Colonic mucosa (tissue), 4 donors: Measurements from ENCODE around the gene CMTM7. TPM values are rescaled to one million over a fixed set of nuclear protein-coding genes. Genes with fewer than 3 reads are reported as not detected.

ENCODE experiments used
- DNase-seq: peaks from one replicate; pipeline ENCODE4 v3.0.0-alpha.2; 2020
- H3K27ac ChIP-seq: fragments of 200-600 bp; one replicate; pipeline ENCODE4 v1.8.0; 2021
- H3K27me3 ChIP-seq: fragments of 200-600 bp; one replicate; pipeline ENCODE4 v1.8.0; 2021
- H3K36me3 ChIP-seq: fragments of 200-600 bp; one replicate; pipeline ENCODE4 v1.8.0; 2021
- H3K4me1 ChIP-seq: fragments of 200-600 bp; one replicate; pipeline ENCODE4 v1.8.0; 2021; ENCODE audit warnings: mild to moderate bottlenecking
- H3K4me3 ChIP-seq: fragments of 200-600 bp; one replicate; pipeline ENCODE4 v1.8.0; 2021
- H3K9ac ChIP-seq, 2 donors: one replicate each; pipeline ENCODE4 v1.7.0; 2013; ENCODE audit warnings: control low read depth in 2 of 2, low read depth in 2 of 2, low read length in 2 of 2
- H3K9me3 ChIP-seq: fragments of 200-600 bp; one replicate; pipeline ENCODE4 v1.8.0; 2021
- intact Hi-C: fragments of 100-400 bp; cut with DNase I; formaldehyde crosslinking; loops from one replicate; pipeline ENCODE4 v1.14.1; 2022
- total RNA-seq, 2 donors: library from RNA; stranded (reverse); fragmentation: NEBNext Ultra II Directional in 1 of 2; extraction: Animal tissue kit (Norgen Biotek cat#: 25700) in 1 of 2; gene quantifications; one replicate each; pipeline ENCODE4 v1.2.1, GENCODE V29; 2021
- TF ChIP-seq, protein P1 (sequence below): fragments of 200-600 bp; IDR thresholded peaks from one replicate; pipeline ENCODE4 v1.8.0; 2022; ENCODE audit warnings: antibody characterized with exemption, mild to moderate bottlenecking
- donor health status: healthy.
- donor health status: DM: no; HTN: no; CAD: no.
- donor health status: DM: no; HTN: no; CAD: no.

The CMTM7 gene
- total RNA-seq, 2 donors from 2014 or later = 5.8 to 5.9 TPM

DNA sequence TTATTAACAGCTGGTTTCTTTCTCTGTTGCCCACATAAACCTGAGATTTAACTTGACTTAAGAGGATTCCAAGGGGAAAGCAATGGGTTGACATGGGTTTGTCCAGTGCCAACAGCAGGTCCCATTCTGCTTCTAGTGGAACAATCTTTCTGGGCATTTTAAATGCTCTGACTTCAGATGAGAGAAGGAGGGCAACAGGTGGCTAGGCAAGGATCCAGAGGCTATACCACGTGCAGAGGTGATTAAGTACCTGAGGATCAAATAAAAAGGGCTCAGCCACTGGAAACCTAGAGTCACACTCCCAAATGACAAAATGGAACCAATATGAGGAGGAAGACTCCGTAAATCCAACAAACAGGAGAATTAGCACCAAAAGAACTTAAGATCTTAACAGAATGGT lies 82.5 kb downstream of the CMTM7 start:
- Histone ChIP-seq H3K9ac (no peak overlapping the region), H3K36me3 (no peaks in the 10 kb centered on the region), H3K4me3 (no peak overlapping the region), H3K27ac (no peak overlapping the region), H3K9me3 (no peaks in the 10 kb centered on the region), H3K27me3 (no peaks in the 10 kb centered on the region), H3K4me1 (no peaks in the 10 kb centered on the region)
- DNase-seq = no peak
- TF ChIP-seq, protein P1, sequence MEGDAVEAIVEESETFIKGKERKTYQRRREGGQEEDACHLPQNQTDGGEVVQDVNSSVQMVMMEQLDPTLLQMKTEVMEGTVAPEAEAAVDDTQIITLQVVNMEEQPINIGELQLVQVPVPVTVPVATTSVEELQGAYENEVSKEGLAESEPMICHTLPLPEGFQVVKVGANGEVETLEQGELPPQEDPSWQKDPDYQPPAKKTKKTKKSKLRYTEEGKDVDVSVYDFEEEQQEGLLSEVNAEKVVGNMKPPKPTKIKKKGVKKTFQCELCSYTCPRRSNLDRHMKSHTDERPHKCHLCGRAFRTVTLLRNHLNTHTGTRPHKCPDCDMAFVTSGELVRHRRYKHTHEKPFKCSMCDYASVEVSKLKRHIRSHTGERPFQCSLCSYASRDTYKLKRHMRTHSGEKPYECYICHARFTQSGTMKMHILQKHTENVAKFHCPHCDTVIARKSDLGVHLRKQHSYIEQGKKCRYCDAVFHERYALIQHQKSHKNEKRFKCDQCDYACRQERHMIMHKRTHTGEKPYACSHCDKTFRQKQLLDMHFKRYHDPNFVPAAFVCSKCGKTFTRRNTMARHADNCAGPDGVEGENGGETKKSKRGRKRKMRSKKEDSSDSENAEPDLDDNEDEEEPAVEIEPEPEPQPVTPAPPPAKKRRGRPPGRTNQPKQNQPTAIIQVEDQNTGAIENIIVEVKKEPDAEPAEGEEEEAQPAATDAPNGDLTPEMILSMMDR = no peak
- intact Hi-C loops = no loop called here

DNA sequence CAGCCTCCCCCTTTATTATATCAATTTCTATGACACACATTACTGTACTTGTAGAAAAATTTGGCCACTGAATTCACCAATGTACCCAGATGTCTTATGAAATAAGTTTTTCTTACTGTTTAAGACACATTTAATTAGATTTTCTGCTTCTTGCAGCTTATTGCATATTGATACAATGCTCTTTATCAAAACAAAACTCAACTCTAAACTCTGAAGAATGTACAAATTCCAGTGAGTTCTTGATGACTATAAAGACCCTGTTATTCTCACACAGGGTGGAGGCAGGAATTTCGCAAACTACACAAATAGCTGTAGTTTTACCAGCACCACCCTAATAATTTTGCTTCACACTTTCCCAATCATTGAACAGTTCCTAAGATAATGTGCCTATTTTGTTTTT lies 89.0 kb downstream of the CMTM7 start:
- no peaks in the 10 kb centered on the region for H3K4me1 ChIP-seq
- intact Hi-C loops = no loop called here
- TF ChIP-seq, protein P1 = no peak
- no peak overlapping the region for H3K27ac ChIP-seq
- H3K9me3 ChIP-seq = no peaks in the 10 kb centered on the region
- H3K27me3 ChIP-seq = no peaks in the 10 kb centered on the region
- H3K4me3 ChIP-seq = no peak overlapping the region
- no peak for DNase-seq
- no peak overlapping the region for H3K9ac ChIP-seq
- H3K36me3 ChIP-seq = no peaks in the 10 kb centered on the region

DNA sequence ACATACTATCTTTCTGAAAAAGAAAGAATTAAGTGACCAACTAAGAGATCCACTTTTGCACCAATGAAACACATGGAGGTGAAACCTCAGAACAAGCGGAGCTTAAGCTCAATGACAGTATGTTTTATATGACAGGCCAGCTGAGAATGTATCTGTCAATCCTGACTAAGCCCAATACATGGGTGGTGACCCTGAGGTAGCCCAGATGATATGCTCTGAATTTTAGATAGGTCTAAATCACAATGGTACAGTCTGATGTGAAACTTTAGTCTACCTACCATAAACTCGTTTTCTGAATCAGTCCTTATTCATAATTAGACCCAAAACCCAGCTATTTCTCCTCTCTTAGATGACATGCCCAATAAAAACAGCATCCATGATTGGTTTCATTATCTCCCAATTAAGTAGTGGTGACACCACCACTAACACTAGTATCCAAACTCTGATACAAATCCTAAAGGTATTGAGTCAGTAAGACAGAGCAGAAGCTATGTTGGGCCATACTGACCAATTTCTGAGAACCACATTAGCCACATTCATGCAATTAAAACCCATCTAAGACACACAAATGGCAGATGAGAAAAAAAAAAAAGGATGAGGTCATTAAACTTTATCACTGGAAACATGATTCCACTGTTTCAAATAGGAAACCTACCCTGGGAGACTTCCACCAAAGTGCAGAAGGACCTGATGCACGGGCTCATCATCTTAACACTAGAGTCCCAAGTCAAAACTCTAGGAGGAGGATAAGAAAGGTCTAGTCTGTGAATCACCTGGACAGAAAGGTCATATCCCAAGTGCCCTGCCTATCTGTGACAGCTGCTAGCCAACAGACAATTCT lies 90.4 kb downstream of the CMTM7 start:
- no peaks in the 10 kb centered on the region for H3K9me3 ChIP-seq
- H3K27me3 ChIP-seq = no peaks in the 10 kb centered on the region
- TF ChIP-seq, protein P1 = no peak
- H3K9ac ChIP-seq = no peak overlapping the region
- no peaks in the 10 kb centered on the region for H3K36me3 ChIP-seq
- H3K4me3 ChIP-seq = no peak overlapping the region
- DNase-seq = no peak
- H3K4me1 ChIP-seq = no peaks in the 10 kb centered on the region
- H3K27ac ChIP-seq = no peak overlapping the region
- intact Hi-C loops = no loop called here

DNA sequence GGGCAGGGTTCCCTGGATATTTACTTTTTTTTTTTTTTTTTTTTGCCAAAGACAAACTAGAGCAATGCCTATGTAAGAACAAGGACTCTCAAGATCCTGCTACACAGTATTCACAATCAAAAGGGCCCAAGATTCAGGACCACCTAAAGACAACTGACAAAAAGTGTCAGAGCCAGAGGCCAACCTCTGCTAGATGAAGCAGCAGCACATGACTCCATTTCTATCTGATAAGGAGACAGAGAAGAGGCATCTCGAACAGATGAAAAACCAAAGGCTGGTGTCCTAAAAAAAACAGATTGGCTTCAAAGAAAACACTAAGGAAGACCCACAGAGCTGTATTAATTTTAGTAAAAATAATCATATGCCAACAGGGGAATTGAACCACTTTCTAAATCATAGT lies 91.0 kb downstream of the CMTM7 start:
- Histone ChIP-seq H3K4me1 (no peaks in the 10 kb centered on the region), H3K36me3 (no peaks in the 10 kb centered on the region), H3K9ac (no peak overlapping the region), H3K27ac (no peak overlapping the region), H3K4me3 (no peak overlapping the region), H3K27me3 (no peaks in the 10 kb centered on the region), H3K9me3 (no peaks in the 10 kb centered on the region)
- DNase-seq = no peak
- TF ChIP-seq, protein P1 = no peak
- intact Hi-C loops = no loop called here

DNA sequence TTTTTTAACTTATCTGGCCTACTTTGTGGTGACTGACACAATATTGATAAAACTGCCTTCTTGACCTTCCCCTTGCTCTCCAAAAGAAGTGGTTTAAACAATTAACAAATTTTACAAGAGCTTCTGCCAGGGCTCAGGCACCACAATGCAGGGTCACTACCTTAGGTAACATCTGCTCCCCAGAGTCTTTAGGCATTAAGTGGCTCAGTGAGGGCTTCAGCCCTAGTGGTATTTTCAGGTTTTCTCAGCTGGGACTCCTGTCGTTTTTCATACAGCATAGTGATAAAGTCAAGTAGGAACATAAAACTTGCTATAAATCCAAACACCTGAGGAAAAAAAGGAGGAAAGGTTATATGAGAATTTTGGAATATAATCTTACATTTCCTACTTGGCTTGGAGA lies 92.1 kb downstream of the CMTM7 start:
- H3K4me1 ChIP-seq = no peaks in the 10 kb centered on the region
- no peak overlapping the region for H3K9ac ChIP-seq
- H3K9me3 ChIP-seq = no peaks in the 10 kb centered on the region
- intact Hi-C loops = no loop called here
- H3K27ac ChIP-seq = no peak overlapping the region
- no peaks in the 10 kb centered on the region for H3K27me3 ChIP-seq
- H3K4me3 ChIP-seq = no peak overlapping the region
- no peaks in the 10 kb centered on the region for H3K36me3 ChIP-seq
- DNase-seq = no peak
- TF ChIP-seq, protein P1 = no peak
